NT2/D1 (cell line): Measurements from ENCODE around the gene PDE6A.

Experiments
- DNase-seq: peaks from one replicate; pipeline ENCODE4 v3.0.0-alpha.2; 2011; ENCODE audit warnings: low read depth, low spot score
- H3K27me3 ChIP-seq: 2 replicates; pipeline ENCODE4 v1.6.0; 2011; ENCODE audit warnings: mild to moderate bottlenecking; ENCODE audit not compliant: insufficient read length, insufficient read depth
- H3K36me3 ChIP-seq: 2 replicates; pipeline ENCODE4 v1.6.1; 2011; ENCODE audit warnings: mild to moderate bottlenecking, low read length, mixed read lengths; ENCODE audit not compliant: insufficient read depth, insufficient read length
- H3K4me1 ChIP-seq: 2 replicates; pipeline ENCODE4 v1.5.1; 2011; ENCODE audit not compliant: insufficient read depth, insufficient read length
- H3K4me3 ChIP-seq: 2 replicates; pipeline ENCODE4 v1.5.1; 2011; ENCODE audit warnings: low read depth; ENCODE audit not compliant: insufficient read length
- H3K9ac ChIP-seq: 2 replicates; pipeline ENCODE4 v1.6.0; 2011; ENCODE audit warnings: low read depth; ENCODE audit not compliant: insufficient read length
- H3K9me3 ChIP-seq: 2 replicates; pipeline ENCODE4 v1.5.1; 2011; ENCODE audit warnings: mild to moderate bottlenecking, low read length; ENCODE audit not compliant: insufficient read depth
- SUZ12 ChIP-seq: IDR thresholded peaks from 2 replicates; pipeline ENCODE4 v1.6.1; 2011; ENCODE audit not compliant: insufficient read length, insufficient read depth; ENCODE audit errors: extremely low read depth
- YY1 ChIP-seq: IDR thresholded peaks from 2 replicates; pipeline ENCODE4 v1.6.1; 2011; ENCODE audit not compliant: insufficient read length, insufficient read depth
- ZNF274 ChIP-seq: IDR thresholded peaks from 2 replicates; pipeline ENCODE4 v1.6.1; 2011; ENCODE audit warnings: mild to moderate bottlenecking, low read depth, low read length

PDE6A gene

DNA sequence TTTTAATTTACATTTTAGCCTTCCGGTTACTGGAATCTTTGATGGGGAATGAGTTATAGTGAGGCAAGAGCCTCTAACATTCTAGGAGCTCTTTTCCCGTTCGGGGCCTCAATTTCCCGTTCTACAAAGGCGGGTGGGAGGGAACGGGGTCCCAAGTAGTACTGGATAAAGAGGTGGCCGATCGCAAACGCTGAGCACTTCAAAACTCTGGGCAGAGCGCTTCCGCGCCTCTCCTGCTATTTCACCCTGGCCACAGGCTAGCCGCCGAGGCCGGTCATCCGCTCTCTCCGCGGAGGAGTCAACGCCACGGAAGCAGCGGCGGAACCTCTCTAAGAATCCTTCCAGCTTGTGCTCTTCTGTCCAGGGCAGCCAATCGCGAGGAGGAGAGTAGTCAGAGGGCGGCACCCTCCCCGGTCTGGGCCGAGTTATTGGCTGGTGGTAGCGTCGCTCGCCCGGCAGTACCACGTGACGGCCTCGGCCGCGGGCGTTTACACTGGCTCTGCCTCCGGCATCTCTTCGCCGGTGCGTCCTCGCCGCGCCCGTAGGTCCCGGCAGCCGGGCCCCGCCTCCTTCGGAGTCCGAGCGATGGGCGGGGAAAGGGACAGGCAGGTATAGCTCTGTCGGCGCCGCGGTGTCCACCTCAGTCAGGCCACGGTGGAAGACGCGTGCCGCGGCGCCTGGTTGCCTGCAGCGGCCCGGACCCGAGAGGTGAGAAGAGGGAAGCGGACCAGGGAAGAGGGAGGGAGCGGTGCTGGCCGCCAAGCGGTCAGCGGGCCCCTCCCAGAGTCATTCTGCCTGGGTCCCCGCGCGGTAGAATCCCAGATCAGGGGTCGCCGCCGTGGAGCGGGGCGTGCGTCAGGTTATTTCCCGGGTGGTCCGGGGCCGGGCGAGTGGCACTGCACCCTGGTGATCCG, 15.9 kb upstream of the PDE6A start, which contains the start of gene SLC26A2:
Gene SLC26A2, plus strand, starts transcription at position 487 of the 914 bp plus-strand sequence. CDS start 16,895 bp downstream, outside the sequence.
- H3K36me3 ChIP-seq, result no peaks in the 10 kb centered on the region
- peak within 1 kb of the TSS; percentile 76 for H3K4me3 ChIP-seq
- peak within 1 kb of the TSS; percentile 72 for H3K9ac ChIP-seq
- no peaks in the 10 kb centered on the region for H3K9me3 ChIP-seq
- DNase-seq, result peak; percentile 92
- no peaks in the 10 kb centered on the region for H3K27me3 ChIP-seq
- TF ChIP-seq YY1, result no peak
- TF ChIP-seq SUZ12, result no peak
- TF ChIP-seq ZNF274, result no peak
- no peaks in the 10 kb centered on the region for H3K4me1 ChIP-seq

DNA sequence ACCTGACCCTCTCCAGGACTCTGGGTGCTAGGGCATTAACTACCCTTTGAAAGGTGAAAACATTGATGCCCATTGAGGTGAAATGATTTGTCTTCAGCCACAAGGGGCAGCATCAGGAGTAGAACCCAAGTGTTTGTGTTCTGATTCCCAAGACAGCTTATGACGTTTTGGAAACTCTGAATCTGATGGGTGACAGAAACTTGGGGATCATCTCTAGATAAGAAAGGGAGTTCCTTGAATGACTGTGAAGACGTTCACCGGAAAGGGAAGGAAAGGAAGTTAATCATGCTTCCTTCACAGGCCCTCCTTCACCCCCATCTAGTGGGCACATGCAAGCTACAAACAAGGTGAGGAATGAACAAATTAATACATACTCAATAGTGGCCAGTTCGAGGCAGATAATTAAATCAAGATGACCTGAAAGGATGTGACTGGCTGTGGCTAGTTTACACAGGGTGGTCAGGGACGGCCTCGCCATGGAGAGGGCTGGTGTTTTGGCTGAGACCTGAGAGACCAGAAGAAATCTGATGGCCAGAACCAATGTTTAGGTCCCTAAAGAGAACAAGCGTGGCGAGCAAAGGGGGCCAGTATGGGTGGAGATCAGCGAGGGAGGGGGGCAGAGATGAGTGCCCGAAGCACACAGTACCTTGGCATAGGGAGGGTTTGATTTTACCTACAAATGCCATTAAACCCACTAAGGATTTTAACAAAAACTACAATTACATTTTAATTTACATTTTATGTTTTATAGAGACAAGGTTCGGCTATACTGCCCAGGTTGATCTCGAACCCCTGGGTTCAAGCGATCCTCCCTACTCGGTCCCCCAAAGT, 15.0 kb upstream of the PDE6A start:
- TF ChIP-seq YY1 (no peak), ZNF274 (no peak), SUZ12 (no peak)
- no peaks in the 10 kb centered on the region for H3K9me3 ChIP-seq

DNA sequence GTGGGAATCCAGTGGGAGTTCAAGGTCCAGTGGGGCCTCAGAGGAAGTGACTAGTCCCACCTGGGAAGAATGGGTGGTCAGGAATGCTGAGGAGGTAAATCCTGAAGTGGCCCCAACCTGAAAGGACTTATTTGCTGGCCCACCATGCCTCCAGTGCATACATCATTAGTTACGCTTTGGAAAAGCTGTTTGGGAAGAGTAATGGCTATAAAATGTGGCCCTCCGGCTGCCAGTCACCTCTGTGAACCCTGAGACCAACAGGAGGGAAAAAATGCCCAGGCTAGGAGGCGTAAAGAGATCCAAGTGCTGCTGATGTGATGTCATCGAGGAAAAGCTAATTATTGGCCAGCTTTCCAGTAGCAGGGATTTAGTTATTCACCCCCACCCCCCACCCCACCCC, 13.3 kb upstream of the PDE6A start:
- Histone ChIP-seq H3K27me3 (no peaks in the 10 kb centered on the region), H3K4me1 (no peaks in the 10 kb centered on the region), H3K9me3 (no peaks in the 10 kb centered on the region), H3K4me3 (no peak overlapping the region), H3K36me3 (no peaks in the 10 kb centered on the region), H3K9ac (no peak overlapping the region)
- no peak for TF ChIP-seq SUZ12
- TF ChIP-seq YY1, result no peak
- no peak for TF ChIP-seq ZNF274
- DNase-seq, result no peak

More for the DNA sequence above, 15.0 kb upstream of the PDE6A start:
- H3K4me3 ChIP-seq, result peak overlapping the region; percentile 76
- peak overlapping the region; percentile 65 for H3K9ac ChIP-seq
- H3K36me3 ChIP-seq, result no peaks in the 10 kb centered on the region
- H3K4me1 ChIP-seq, result no peaks in the 10 kb centered on the region
- no peaks in the 10 kb centered on the region for H3K27me3 ChIP-seq
- no peak for DNase-seq

DNA sequence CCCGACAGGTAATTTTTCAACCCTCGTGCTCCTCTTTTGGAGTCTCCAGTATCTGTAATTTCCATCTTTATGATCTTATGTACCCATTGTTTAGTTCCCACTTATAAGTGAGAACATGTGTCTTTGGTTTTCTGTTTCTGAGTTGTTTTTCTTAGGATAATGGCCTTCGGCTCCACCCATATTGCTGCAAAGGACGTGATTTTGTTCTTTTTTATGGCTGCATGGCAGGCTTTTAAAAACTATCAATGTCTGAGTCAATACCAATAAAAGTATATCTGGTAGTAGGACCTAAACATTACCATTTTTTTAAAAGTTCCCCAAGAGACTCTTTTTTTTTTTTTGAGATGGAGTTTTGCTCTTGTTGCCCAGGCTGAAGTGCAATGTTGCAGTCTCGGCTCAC, 12.1 kb upstream of the PDE6A start:
- Histone ChIP-seq H3K4me1 (no peaks in the 10 kb centered on the region), H3K9me3 (no peaks in the 10 kb centered on the region), H3K4me3 (no peak overlapping the region), H3K9ac (no peak overlapping the region), H3K36me3 (no peaks in the 10 kb centered on the region), H3K27me3 (no peaks in the 10 kb centered on the region)
- DNase-seq, result no peak
- TF ChIP-seq YY1 (no peak), SUZ12 (no peak), ZNF274 (no peak)

- Histone ChIP-seq H3K4me1 (no peaks in the 10 kb centered on the region), H3K36me3 (no peaks in the 10 kb centered on the region), H3K27me3 (no peaks in the 10 kb centered on the region), H3K4me3 (no peak overlapping the region), H3K9ac (no peak overlapping the region), H3K9me3 (no peaks in the 10 kb centered on the region)
- no peak for DNase-seq
- no peak for TF ChIP-seq SUZ12
- TF ChIP-seq ZNF274, result no peak
- no peak for TF ChIP-seq YY1
Measured at GRCh38 chr5:149954798-149955197, 10.2 kb upstream of the PDE6A start.

DNA sequence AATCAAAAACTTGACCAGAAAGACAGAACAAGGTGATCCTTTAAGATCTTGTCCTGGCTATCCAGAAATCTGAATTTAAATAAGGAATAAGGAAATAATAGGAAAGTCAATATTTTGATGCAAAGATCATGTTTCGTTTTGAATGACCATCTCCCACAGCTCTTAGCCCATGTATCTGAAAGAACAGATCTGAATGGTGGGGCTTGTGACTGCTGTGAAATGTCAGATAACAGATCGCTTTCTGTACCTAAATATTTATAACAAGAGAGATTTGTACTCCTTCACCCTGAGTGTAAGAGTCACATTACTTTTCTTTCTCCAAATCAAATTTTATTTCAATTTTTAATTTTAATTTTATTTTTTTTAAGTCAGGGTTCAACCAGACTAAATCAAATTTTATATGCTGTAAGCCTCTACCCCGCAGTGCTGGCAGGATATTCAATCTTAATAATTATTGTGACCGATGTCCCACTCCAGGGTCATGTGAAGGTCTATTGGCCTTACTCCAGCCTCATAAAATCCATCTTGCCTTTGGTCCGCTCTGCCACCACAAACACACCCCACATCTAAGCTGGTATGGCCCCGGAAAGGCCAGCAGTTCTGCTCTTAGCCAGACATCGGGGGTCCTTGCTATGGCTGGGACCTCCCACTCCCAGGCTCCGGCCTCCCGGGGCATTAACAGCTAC, 9.0 kb upstream of the PDE6A start:
- no peaks in the 10 kb centered on the region for H3K4me1 ChIP-seq
- no peak for TF ChIP-seq YY1
- no peak for TF ChIP-seq SUZ12
- no peak for TF ChIP-seq ZNF274
- DNase-seq, result no peak

More for the DNA sequence above, 9.0 kb upstream of the PDE6A start:
- Histone ChIP-seq H3K27me3 (no peaks in the 10 kb centered on the region), H3K36me3 (no peaks in the 10 kb centered on the region), H3K4me3 (no peak overlapping the region), H3K9me3 (no peaks in the 10 kb centered on the region), H3K9ac (no peak overlapping the region)
